HG03558 (cell line): ENCODE measurements around the gene PHOX2A.
"Not testable (repeated sequence)": the region's sequence is repeated elsewhere in the genome, so short reads cannot be mapped to it uniquely, and the experiment has no call there.

Source experiments
- ATAC-seq: cut with Tn5 transposase; IDR thresholded peaks from one replicate; pipeline ENCODE4 v1.9.1; 2021; ENCODE audit warnings: moderate number of reproducible peaks; ENCODE audit not compliant: unreplicated experiment; ENCODE audit errors: extremely low read depth

Gene PHOX2A

DNA sequence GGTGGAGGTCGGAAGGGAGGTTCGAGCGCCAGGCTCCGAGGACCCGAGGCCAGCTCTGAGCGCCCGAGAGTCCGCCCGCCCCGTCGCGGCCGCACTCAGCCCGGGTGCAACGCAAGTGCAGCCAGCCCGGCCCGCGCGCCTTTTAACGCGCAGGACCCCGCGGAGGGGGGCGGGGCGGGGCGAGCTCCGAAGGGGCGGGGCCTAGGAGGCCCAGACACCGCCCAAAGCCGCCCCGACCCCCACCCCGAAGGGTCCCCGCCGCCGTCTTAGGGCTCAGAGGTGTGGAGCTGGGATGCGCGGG, at the start of gene PHOX2A:
Gene PHOX2A, minus strand, starts transcription at position 117 of the 301 bp plus-strand sequence. CDS start 172 bp downstream, outside the sequence.
- no peak for ATAC-seq

DNA sequence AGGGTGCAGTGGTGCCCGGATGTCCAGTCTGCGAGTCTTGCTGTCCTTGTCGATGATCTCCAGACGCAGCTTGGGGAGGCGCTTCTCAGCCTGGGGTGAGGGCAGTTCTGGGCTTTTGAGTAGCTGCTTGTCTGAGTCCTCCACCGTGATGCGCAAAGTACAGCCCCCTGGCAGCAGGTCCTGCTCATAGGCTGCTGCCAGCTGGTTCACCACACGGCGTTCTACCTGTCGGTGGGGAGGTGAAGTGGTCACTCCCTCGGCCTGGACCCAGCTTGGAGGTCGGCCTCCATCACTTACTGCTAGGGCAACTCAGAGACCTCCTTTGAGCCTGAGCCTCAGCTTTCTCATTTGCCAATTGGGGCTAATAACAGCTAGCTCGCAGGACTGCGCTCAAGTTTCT, 49.4 kb upstream of the PHOX2A start:
- ATAC-seq, result no peak

DNA sequence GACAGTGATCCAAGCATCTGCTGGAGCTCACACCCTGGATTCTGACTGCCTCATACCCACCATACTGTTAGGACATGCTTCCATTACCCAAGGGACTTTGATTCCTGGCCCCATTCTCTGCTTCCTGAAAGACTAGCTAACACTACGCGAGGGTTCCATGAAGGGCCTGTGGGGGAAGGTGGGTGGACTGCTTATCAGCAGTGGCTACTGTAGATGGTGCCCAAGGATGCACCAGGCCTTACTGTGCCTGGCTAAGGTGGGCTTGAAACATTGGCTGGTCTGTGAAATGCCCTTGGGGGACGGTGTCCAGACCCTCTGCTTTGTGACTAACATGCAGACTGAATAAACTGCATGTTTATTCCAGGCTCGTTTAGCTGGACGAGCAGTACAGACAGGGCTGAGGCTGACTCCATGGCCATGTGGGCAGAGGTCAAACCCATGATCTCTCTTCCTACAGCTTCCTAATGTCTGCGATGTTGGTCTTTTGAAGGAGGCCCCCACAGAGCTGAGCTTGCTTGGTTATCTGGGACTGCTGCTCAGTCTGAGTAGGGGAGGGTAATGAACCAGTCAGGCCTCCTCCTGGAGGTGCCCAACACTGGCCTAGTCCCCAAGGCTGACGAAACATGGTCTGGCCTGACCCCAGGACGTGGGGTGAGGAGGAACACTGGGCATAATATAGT, 48.3 kb upstream of the PHOX2A start:
- ATAC-seq, result no peak

DNA sequence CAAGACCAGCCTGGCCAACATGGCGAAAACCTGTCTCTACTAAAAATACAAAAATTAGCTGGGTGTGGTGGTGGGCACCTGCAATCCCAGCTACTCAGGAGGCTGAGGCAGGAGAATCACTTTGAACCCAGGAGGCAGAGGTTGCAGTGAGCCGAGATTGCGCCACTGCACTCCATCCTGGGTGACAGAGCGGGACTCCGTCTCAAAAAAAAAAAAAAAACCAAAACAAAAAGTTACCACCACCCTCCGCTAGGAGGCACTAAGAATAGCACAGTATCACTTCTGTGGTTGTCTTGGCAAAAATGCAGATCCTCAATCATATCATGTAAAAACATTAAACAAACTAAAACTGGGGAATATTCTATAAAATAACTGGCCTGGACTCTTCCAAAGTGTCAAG, 46.8 kb upstream of the PHOX2A start:
- ATAC-seq, result not testable (repeated sequence)

DNA sequence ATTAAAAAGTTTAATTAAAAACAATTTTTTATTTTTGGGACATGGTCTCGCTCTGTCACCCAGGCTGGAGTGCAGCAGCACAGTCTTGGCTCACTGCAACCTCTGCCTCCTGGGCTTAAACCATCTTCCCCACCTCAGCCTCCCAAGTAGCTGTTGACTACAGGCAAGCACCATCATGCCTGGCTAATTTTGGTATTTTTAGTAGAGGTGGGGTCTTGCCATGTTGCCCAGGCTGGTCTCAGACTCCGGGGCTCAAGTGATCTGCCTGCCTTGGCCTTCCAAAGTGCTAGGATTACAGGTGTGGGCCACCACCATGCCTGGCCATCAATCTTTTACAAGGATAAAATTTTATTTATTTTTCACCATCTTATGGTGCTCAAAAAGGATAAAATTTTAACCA, 43.3 kb upstream of the PHOX2A start:
- no peak for ATAC-seq

DNA sequence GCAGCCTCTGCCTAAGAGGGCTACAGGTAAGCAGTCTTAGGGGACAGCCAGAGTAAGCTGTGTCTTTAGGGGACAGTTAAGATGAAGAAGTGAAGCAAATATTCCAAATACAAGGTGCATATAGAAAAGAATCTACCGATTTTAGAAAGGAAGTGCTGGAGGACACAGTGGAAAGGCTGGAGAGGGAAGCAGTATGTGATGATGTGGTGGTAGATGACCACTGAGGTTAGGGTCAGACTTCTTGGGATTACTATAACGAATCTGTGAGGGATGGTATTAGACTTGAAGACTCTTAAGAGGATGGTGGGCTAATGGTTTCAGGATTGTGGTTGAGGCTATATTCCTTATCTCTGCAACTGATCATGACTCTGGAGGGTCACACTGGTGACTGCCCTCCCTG, 40.0 kb upstream of the PHOX2A start:
- no peak for ATAC-seq

DNA sequence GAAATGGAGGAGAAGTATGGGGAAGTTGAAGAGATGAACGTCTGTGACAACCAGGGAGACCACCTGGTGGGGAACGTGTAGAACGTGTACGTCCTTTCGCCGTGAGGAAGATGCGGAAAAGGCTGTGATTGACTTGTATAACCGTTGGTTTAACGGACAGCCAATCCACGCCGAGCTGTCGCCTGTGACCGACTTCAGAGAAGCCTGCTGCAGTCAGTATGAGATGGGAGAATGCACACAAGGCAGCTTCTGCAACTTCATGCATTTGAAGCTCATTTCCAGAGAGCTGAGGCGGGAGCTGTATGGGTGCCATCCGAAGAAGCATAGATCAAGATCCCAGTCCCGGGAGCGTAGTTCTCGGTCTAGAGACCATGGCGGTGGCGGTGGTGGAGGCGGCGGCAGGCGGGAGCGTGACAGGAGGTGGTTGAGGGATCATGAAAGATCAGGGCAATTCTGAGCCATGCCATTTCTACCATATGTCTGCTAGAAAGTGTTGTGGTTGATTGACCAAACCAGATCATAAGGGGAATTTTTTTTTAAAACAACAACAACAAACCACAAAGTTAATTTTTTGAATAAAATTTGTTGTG, 36.8 kb upstream of the PHOX2A start:
- ATAC-seq, result no peak

DNA sequence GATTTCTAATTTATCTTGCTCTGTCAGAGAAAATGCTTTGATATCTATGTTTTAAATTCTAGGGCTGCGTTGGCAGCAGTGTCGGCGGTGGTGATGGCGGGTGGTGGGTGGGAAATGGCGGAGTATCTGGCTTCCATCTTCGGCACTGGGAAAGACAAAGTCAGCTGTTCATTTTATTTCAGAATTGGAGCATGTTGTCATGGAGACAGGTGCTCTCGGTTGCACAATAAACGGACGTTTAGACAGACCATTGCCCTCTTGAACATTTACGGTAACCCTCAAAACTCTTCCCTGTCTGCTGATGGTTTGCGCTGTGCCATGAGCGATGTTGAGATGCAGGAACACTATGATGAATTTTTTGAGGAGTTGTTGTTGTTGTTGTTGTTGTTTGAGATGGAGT, 36.1 kb upstream of the PHOX2A start:
- no peak for ATAC-seq

DNA sequence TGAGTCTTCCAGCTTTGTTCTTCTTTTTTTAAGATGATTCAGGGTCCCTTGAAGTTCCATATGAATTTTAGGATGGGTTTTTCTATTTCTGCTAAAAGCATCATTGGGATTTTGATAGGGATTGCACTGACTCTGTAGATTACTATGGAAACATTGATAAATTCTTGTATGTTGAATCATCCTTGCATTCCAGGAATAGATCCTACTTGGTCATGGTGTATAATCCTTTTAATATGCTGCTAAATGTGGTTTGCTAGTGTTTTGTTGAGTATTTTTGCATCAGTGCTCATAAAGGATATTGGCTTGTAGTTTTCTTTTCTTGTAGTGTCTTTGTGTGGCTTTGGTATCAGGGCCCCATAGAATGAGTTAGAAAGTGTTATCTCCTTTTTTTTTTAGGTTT, 34.9 kb upstream of the PHOX2A start:
- ATAC-seq, result no peak

DNA sequence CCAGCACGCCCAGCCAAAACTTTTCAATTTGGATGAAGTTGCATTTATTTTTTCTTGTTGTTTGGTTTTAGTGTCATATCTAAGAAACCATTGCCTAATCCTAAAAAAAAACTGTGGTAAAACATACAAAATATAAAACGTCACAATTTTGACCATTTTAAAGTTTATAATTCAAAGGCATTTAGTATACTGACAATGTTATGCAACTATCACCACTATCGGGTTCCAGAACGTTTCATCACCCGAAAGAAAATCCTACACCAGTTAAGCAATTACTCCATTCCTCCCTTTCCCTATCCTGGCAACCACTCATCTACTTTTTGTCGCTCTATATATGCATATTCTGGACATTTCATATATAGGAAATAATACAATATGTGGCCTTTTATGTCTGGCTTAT, 30.5 kb upstream of the PHOX2A start:
- ATAC-seq, result no peak

DNA sequence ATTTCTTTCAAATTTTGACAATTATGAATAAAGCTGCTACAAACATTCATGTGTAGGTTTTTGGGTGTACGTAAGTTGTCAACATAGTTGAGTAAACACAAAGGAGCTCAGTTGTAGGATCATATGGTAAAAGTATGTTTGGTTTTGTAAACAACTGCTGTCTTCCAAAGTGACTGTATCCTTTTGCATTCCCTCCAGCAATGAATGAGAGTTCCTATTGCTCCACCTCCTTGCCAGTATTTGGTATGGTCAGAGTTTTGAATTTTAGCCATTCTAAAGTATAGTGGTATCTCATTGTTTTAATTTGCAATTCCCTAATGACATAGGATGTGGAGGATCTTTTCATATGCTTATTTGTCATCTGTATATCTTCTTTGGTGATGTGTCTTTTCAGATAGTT, 28.0 kb upstream of the PHOX2A start:
- no peak for ATAC-seq

DNA sequence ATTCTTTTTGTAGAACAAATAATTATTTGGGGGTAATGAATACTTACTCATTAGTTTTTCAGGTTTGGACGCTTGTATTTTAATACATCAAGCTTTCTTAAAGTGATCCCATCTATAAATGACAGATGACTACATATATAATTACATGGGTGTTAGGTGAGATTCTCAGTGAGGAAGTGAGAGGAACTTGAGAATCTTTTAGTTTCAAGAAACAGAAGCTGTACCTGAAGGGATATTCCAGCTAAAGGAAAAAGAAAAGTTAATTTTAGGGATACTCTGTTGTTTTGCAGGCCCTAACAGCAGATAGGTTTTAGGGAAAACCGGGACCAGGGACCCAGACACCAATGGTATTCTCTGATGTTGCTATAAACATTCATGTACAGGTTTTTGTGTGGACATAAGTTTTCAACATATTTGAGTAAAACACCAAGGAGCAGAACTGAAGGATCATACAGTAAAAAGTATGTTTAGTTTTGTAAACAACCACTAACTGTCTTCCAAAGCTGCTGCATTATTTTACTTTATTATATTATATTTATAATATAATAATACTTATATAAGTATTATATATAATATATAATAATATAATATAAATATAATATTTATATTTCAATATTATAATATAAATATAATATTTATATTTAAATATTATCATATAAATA, 24.1 kb upstream of the PHOX2A start:
- ATAC-seq, result no peak

DNA sequence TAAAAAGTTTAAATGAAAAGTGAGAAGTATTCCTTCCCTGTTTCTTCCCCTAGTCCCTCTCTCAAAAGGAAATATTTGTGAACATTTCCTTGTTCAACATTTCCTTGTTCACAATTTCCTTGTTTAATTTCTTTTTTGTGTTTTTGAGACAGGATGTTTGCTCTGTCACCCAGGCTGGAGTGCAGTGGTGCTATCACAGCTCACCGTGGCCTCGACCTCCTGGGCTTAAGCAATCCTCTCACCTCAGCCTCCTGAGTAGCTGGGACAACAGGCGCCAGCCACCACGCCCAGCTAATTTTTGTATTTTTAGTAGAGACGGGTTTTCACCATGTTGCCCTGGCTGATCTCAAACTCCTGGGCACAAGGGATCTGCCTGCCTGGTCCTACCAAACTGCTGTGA, 23.0 kb upstream of the PHOX2A start:
- ATAC-seq, result not testable (repeated sequence)

DNA sequence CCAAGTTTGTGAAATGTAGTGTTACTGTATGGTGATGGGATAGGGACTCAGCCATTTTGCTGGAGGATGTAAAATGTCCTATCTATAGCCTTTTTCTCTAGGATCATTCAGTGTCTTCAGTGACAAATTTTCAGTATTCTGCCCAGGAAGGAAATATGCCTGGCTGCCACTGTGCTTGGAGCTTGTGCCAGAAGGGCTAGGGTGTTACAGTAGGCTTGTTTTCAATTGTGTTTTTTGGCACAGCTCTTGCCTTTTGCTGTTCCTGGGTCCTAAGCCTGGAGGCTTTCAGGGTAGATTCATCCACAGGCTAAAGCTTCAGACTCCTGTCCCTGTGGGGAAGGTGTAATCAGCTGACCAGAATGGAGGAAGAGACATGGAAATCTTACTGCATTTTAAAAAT, 22.0 kb upstream of the PHOX2A start:
- no peak for ATAC-seq

DNA sequence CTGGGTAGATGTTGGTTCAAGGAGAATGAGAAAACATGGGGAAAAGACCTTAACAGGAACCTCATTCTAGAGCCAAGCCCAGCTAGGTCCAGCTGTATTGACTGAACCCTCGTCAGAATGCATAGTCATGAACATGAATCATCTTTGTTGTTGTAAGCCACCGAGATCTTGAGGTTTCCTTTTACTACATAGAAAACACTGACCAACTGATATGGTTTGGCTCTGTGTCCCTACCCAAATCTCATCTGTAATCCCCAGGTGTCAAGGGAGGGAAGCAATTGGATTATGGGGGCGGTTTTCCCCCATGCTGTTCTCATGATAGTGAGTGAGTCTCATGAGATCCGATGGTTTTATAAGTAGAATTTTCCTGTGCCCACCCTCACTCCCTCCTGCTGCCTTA, 19.4 kb upstream of the PHOX2A start:
- no peak for ATAC-seq

DNA sequence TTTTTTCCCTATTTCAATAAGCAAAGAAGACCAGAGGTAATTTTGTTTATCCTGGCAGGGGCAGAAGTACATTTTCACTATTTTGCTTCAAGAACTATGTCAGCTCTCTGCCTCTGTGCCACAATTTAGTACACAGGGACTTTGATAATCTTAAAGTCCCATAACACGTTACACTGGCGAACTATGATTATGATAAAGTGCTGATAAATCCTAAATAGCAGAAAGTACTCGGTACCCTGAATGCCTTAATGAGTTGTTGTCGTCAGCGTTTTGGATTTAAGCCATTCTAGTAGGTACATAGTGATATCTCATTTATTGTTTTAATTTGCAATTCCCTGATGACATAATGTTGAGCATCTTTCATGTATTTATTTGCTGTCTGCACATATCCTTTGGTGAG, 16.6 kb upstream of the PHOX2A start:
- no peak for ATAC-seq

DNA sequence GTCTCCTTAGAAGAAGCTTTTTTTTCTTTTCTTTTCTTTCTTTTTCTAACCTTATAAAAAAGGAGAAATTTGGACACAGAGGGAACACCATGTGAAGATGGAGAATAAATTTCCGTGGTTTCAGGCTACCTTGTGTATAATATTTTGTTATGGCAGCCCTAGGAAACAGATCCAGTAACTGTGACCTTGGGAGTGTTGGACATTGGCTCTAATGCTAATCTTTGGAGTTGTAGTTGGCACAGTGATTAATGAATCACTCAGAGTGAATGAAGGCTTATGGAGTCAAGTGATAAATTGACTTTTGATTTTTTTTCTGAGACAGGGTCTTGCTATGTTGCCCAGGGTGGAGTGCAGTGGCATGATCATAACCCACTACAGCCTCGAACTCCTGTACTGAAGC, 15.5 kb upstream of the PHOX2A start:
- ATAC-seq, result no peak

DNA sequence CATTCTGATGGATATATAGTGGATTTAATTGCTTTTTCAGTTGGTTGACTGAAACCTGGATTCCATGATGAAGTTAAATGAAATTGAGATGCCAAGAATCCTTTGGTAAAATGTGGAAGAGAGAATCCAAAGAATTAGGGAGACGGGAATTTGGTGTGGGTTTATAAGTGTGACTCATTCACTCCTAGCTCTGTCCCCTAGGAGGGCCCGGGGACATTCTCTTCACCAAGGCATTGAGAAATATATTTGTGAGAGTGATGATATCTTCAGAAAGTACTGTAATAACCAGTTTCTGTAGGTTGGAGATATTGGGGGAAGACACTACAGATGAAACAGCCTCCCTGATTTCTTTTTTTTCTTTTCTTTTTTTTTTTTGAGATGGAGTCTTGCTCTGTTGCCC, 13.6 kb upstream of the PHOX2A start:
- no peak for ATAC-seq

DNA sequence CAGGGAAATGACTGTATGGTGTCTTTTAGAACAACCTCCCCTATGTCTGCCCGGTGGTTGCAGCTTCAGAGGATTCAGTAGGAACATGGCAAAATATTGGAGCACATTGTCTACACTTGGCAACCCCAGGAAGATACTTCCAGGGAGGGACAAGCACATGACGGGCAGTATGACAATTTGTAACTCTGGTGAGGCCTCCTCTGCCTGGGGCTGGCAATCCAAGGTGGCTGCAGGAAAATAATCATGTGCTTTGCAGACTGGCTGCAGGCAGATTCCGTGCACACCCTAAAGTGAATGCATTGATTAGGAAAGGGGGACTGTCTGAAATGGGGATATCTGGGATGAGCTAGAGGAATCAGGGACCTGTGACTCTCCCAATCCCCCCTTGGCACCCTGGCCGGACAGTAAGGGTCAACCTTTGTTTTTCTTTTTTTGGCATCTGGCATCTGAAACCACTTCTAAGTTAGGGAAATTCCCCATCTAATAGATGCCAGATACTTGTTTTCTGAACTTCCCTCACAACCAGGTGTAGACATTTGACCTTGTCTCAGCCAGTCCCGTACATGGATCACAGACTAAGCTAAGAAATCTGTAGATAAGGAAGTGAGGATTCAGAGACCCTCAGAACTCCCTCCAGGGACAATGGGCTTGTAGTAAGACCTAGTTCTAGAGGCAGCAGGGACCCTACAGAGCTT, 10.5 kb upstream of the PHOX2A start:
- ATAC-seq, result no peak

DNA sequence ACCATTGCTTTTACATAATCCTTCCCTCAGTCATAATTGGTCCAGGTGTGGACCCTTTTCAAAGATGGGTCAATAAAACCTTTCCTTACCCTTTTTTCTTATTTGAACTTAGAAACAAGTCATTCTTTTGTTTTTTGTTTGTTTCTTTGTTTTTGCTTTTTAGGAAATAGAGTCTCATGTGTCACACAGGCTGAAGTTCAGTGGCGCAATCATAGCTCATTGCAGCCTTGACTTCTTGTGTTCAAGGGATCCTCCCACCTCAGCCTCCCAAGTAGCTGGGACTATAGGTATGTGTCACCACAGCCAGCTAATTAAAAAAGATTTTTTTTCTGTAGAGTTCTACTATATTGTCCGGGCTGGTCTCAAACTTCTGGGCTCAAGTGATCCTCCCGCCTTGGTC, 9.4 kb upstream of the PHOX2A start:
- no peak for ATAC-seq

DNA sequence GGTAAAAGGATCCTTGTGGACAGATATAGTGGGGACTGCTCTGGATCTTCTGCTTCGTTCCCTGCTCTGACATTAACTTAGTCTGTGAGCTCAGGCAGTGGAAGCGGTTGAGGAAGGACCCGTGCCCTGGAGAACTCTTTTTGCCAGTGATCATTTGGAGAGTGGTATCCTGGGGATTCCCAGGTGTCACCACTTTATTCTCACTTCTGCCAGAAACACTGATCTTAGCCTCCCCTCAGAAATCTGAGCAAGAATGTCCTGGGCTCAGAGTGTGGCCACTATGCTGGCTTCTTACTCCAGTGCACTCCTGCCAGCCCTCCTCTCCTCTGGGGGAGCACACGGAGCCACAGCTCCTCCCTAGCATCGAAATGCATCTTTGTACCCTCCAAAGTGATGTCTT, 7.6 kb upstream of the PHOX2A start:
- ATAC-seq, result no peak
